ENCODE measurements around the gene AEBP1. TPM values are rescaled to one million over a fixed set of nuclear protein-coding genes. Genes with fewer than 3 reads are reported as not detected.

The AEBP1 gene
- total RNA-seq, 4 donors from 2014 or later = 38.9 to 151 (median 57.6) TPM

DNA sequence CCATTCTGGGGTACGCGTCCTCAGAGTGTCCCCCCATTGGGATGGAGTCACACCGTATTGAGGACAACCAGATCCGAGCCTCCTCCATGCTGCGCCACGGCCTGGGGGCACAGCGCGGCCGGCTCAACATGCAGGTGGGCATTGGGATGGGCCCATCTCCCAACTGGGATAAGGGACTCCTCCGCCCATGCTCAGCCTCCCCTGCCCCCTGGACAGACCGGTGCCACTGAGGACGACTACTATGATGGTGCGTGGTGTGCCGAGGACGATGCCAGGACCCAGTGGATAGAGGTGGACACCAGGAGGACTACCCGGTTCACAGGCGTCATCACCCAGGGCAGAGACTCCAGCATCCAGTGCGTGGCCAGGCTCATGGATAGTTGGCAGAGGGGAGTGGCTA is 5.8 kb downstream of the AEBP1 start:
- Histone ChIP-seq H3K27ac (no peak overlapping the region), H3K4me3 (replicated peaks in 1 of 3) (no peak overlapping the region), H3K4me1 (peaks cover 0 to 5% of the 10 kb centered on the region in 2 donors), H3K9me3 (no peaks in the 10 kb centered on the region), H3K27me3 (no peaks in the 10 kb centered on the region), H3K36me3 (peaks cover 0 to 7% of the 10 kb centered on the region in 2 donors)
- DNase-seq = no peak
- WGBS, 2 donors = 94 to 95% methylated on average over 11 to 16 of the region's 18 CpGs
- TF ChIP-seq, protein P1, sequence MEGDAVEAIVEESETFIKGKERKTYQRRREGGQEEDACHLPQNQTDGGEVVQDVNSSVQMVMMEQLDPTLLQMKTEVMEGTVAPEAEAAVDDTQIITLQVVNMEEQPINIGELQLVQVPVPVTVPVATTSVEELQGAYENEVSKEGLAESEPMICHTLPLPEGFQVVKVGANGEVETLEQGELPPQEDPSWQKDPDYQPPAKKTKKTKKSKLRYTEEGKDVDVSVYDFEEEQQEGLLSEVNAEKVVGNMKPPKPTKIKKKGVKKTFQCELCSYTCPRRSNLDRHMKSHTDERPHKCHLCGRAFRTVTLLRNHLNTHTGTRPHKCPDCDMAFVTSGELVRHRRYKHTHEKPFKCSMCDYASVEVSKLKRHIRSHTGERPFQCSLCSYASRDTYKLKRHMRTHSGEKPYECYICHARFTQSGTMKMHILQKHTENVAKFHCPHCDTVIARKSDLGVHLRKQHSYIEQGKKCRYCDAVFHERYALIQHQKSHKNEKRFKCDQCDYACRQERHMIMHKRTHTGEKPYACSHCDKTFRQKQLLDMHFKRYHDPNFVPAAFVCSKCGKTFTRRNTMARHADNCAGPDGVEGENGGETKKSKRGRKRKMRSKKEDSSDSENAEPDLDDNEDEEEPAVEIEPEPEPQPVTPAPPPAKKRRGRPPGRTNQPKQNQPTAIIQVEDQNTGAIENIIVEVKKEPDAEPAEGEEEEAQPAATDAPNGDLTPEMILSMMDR (IDR thresholded peaks at IDR 0.05) = no peak
- TF ChIP-seq POLR2A (IDR thresholded peaks at IDR 0.05) = no peak
- intact Hi-C loops (cut with DNase I) = no loop called here

DNA sequence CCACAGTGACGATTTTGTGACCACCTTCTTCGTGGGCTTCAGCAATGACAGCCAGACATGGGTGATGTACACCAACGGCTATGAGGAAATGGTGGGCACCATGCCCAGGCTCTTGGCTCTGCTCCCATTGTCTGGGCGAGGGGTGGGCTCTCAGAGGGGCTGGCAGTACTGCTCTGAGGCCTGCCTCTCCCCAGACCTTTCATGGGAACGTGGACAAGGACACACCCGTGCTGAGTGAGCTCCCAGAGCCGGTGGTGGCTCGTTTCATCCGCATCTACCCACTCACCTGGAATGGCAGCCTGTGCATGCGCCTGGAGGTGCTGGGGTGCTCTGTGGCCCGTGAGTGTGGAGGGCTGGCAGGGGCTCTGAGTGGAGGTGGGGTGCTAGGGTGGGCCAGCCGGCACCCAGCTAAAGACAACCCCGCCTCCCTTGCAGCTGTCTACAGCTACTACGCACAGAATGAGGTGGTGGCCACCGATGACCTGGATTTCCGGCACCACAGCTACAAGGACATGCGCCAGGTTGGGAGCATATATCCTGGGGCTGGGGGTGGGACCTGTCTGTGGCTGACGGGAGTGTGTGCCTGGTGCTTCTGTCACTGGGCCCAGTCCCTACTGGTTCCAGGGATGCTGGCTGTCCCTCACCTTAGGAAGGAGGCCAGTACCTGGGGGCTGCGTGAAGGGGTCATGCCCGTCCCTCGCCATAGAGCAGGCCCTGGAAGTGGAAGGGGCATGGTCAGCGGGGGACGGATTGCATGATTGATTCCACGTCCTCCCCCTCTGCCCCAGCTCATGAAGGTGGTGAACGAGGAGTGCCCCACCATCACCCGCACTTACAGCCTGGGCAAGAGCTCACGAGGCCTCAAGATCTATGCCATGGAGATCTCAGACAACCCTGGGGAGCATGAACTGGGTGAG is 6.8 kb downstream of the AEBP1 start:
- WGBS, 2 donors = 55 to 84% methylated on average over 4 to 16 of the region's 27 CpGs
- Histone ChIP-seq H3K4me1 (no peaks in the 10 kb centered on the region), H3K27ac (no peak overlapping the region), H3K9me3 (no peaks in the 10 kb centered on the region), H3K4me3 (replicated peaks in 1 of 3) (no peak overlapping the region), H3K36me3 (peaks cover 0 to 7% of the 10 kb centered on the region in 2 donors), H3K27me3 (no peaks in the 10 kb centered on the region)
- no peak for DNase-seq
- intact Hi-C loops (cut with DNase I) = no loop called here
- TF ChIP-seq, protein P1 (IDR thresholded peaks at IDR 0.05) = no peak
- TF ChIP-seq POLR2A (IDR thresholded peaks at IDR 0.05) = no peak

DNA sequence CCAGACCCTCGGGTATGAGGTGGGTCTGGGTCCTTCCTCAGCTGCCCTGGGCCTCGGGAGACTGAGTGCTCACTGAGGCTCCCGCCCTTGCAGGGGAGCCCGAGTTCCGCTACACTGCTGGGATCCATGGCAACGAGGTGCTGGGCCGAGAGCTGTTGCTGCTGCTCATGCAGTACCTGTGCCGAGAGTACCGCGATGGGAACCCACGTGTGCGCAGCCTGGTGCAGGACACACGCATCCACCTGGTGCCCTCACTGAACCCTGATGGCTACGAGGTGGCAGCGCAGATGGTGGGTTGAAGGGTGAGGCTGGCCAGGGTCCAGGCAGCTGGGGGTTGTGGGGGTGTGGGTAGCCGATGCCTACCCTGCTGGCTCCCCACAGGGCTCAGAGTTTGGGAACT is 7.6 kb downstream of the AEBP1 start:
- Histone ChIP-seq H3K4me1 (no peaks in the 10 kb centered on the region), H3K27me3 (no peaks in the 10 kb centered on the region), H3K27ac (no peak overlapping the region), H3K4me3 (replicated peaks in 1 of 3) (no peak overlapping the region), H3K9me3 (no peaks in the 10 kb centered on the region), H3K36me3 (peaks cover 0 to 7% of the 10 kb centered on the region in 2 donors)
- DNase-seq = no peak
- WGBS, 2 donors = 77 to 91% methylated on average over 5 to 11 of the region's 16 CpGs
- intact Hi-C loops (cut with DNase I) = no loop called here
- no peak for TF ChIP-seq POLR2A (IDR thresholded peaks at IDR 0.05)
- TF ChIP-seq, protein P1 (IDR thresholded peaks at IDR 0.05) = no peak

GRCh38 chr7:44112231-44112996 is 8.3 kb downstream of the AEBP1 start:
- no peak for TF ChIP-seq POLR2A (IDR thresholded peaks at IDR 0.05)
- TF ChIP-seq, protein P1 (IDR thresholded peaks at IDR 0.05) = no peak
- peaks cover 0 to 8% of the 10 kb centered on the region in 2 donors for H3K36me3 ChIP-seq
- no peaks in the 10 kb centered on the region for H3K27me3 ChIP-seq
- no peak for DNase-seq
- intact Hi-C loops (cut with DNase I) = no loop called here
- H3K9me3 ChIP-seq = no peaks in the 10 kb centered on the region
- no peak overlapping the region for H3K27ac ChIP-seq
- H3K4me3 ChIP-seq (replicated peaks in 1 of 3) = no peak overlapping the region
- no peaks in the 10 kb centered on the region for H3K4me1 ChIP-seq
- WGBS, 2 donors = 76 to 81% methylated on average over 23 to 27 of the region's 41 CpGs
